H9 (cell line): Measurements from ENCODE around the gene OR2S2. TPM values are rescaled to one million over a fixed set of nuclear protein-coding genes. Genes with fewer than 3 reads are reported as not detected.

Experiments used
- DNase-seq: peaks from one replicate; pipeline ENCODE4 v3.0.0-alpha.2; 2017
- H2AFZ ChIP-seq: one replicate; pipeline ENCODE4 v1.6.1; 2013; ENCODE audit warnings: mild to moderate bottlenecking, low read length, control low read depth, moderate library complexity
- H2AK5ac ChIP-seq: 2 replicates; pipeline ENCODE4 v1.6.1; 2013; ENCODE audit warnings: low read length, control low read depth, mixed read lengths; ENCODE audit not compliant: insufficient read length
- H2BK120ac ChIP-seq: one replicate; pipeline ENCODE4 v1.6.1; 2013; ENCODE audit warnings: low read depth, mild to moderate bottlenecking, low read length, control low read depth, inconsistent platforms; ENCODE audit not compliant: poor library complexity, severe bottlenecking
- H2BK12ac ChIP-seq: 2 replicates; pipeline ENCODE4 v1.6.1; 2013; ENCODE audit warnings: low read length, control low read depth, mixed read lengths, low read depth; ENCODE audit not compliant: insufficient read length
- H2BK15ac ChIP-seq: 2 replicates; pipeline ENCODE4 v1.6.1; 2013; ENCODE audit warnings: low read depth, low read length, control low read depth
- H2BK20ac ChIP-seq: one replicate; pipeline ENCODE4 v1.6.1; 2013; ENCODE audit warnings: low read depth, mild to moderate bottlenecking, low read length, control low read depth, inconsistent platforms; ENCODE audit not compliant: poor library complexity, severe bottlenecking
- H2BK5ac ChIP-seq: 2 replicates; pipeline ENCODE4 v1.6.1; 2013; ENCODE audit warnings: low read length, control low read depth, mixed read lengths; ENCODE audit not compliant: insufficient read length
- H3K14ac ChIP-seq: 2 replicates; pipeline ENCODE4 v1.6.1; 2013; ENCODE audit warnings: low read length, control low read depth; ENCODE audit not compliant: insufficient read depth
- H3K18ac ChIP-seq: 2 replicates; pipeline ENCODE4 v1.6.1; 2013; ENCODE audit warnings: low read depth, mild to moderate bottlenecking, mixed read lengths, low read length, control low read depth; ENCODE audit not compliant: insufficient read length
- H3K23ac ChIP-seq: 2 replicates; pipeline ENCODE4 v1.6.1; 2013; ENCODE audit warnings: low read length, control low read depth, mixed read lengths, low read depth; ENCODE audit not compliant: insufficient read length
- H3K23me2 ChIP-seq: 2 replicates; pipeline ENCODE4 v1.6.1; 2013; ENCODE audit warnings: low read depth, mild to moderate bottlenecking, mixed read lengths, low read length, control low read depth; ENCODE audit not compliant: insufficient read length, poor library complexity, severe bottlenecking
- H3K27ac ChIP-seq: 2 replicates; pipeline ENCODE4 v1.5.1; 2013; ENCODE audit warnings: low read length, control low read depth, mixed read lengths, low read depth; ENCODE audit not compliant: insufficient read length
- H3K27me3 ChIP-seq: 2 replicates; pipeline ENCODE4 v1.6.1; 2013; ENCODE audit warnings: low read length, control low read depth, inconsistent platforms; ENCODE audit not compliant: insufficient read depth
- H3K4ac ChIP-seq: 2 replicates; pipeline ENCODE4 v1.6.1; 2013; ENCODE audit warnings: low read depth, mild to moderate bottlenecking, control low read depth, inconsistent platforms, low read length, moderate library complexity
- H3K4me1 ChIP-seq: 2 replicates; pipeline ENCODE4 v1.6.1; 2013; ENCODE audit warnings: low read length, control low read depth, inconsistent platforms; ENCODE audit not compliant: insufficient read depth
- H3K4me2 ChIP-seq: 2 replicates; pipeline ENCODE4 v1.6.1; 2013; ENCODE audit warnings: low read length, control low read depth, mixed read lengths; ENCODE audit not compliant: insufficient read length, insufficient read depth
- H3K56ac ChIP-seq: 2 replicates; pipeline ENCODE4 v1.6.1; 2013; ENCODE audit warnings: low read depth, mild to moderate bottlenecking, mixed read lengths, low read length, control low read depth; ENCODE audit not compliant: insufficient read length
- H3K79me1 ChIP-seq: 2 replicates; pipeline ENCODE4 v1.6.1; 2013; ENCODE audit warnings: low read depth, mild to moderate bottlenecking, moderate library complexity, low read length, control low read depth, inconsistent platforms; ENCODE audit not compliant: insufficient read depth, poor library complexity, severe bottlenecking
- H3K79me2 ChIP-seq: 2 replicates; pipeline ENCODE4 v1.6.1; 2013; ENCODE audit warnings: low read length, control low read depth, inconsistent platforms; ENCODE audit not compliant: insufficient read depth
- H3K9ac ChIP-seq: 2 replicates; pipeline ENCODE4 v1.6.1; 2013; ENCODE audit warnings: low read length, control low read depth, mixed read lengths; ENCODE audit not compliant: insufficient read length; ENCODE audit errors: extremely low read depth
- H3K9me3 ChIP-seq: one replicate; pipeline ENCODE4 v1.6.1; 2013; ENCODE audit warnings: low read depth, low read length, inconsistent platforms; ENCODE audit not compliant: control insufficient read depth
- H3T11ph ChIP-seq: one replicate; pipeline ENCODE4 v1.6.1; 2013; ENCODE audit warnings: mild to moderate bottlenecking, low read length, control low read depth, inconsistent platforms
- H4K20me1 ChIP-seq: one replicate; pipeline ENCODE4 v1.6.1; 2013; ENCODE audit not compliant: control insufficient read depth, insufficient read length, insufficient read depth
- H4K5ac ChIP-seq: 2 replicates; pipeline ENCODE4 v1.6.1; 2013; ENCODE audit warnings: low read depth, mild to moderate bottlenecking, mixed read lengths, low read length, control low read depth; ENCODE audit not compliant: insufficient read length
- H4K8ac ChIP-seq: replicated peaks from 2 replicates; pipeline ENCODE4 v1.6.1; 2013; ENCODE audit warnings: low read length, control low read depth, mixed read lengths, low read depth; ENCODE audit not compliant: insufficient read length
- H4K91ac ChIP-seq: 2 replicates; pipeline ENCODE4 v1.6.1; 2013; ENCODE audit warnings: low read depth, mild to moderate bottlenecking, moderate library complexity, mixed read lengths, low read length, control low read depth; ENCODE audit not compliant: insufficient read length
- H3K27ac Mint-ChIP-seq, 3 experiments: 2 replicates in 2 of 3; 3 replicates in 1 of 3; pipeline ENCODE4 v1.8.0; 2020 to 2021; ENCODE audit warnings: mixed read lengths in 3 of 3, mild to moderate bottlenecking in 1 of 3, moderate library complexity in 1 of 3
- H3K27me3 Mint-ChIP-seq: 2 replicates; pipeline ENCODE4 v1.8.0; 2021; ENCODE audit warnings: low read depth, mild to moderate bottlenecking, moderate library complexity, mixed read lengths
- H3K36me3 Mint-ChIP-seq, 3 experiments: 2 replicates in 2 of 3; 3 replicates in 1 of 3; pipeline ENCODE4 v1.8.0; 2020 to 2021; ENCODE audit warnings: low read depth in 3 of 3, mixed read lengths in 3 of 3; ENCODE audit not compliant: insufficient read depth in 1 of 3
- H3K4me1 Mint-ChIP-seq, 2 experiments: 2 replicates each; pipeline ENCODE4 v1.8.0; 2020; ENCODE audit warnings: mixed read lengths in 2 of 2
- H3K4me3 Mint-ChIP-seq, 2 experiments: 2 replicates in 1 of 2; 3 replicates in 1 of 2; pipeline ENCODE4 v1.8.0; 2020 to 2021; ENCODE audit warnings: mild to moderate bottlenecking in 2 of 2, mixed read lengths in 2 of 2, moderate library complexity in 1 of 2
- H3K9me3 Mint-ChIP-seq, 2 experiments: 2 replicates in 1 of 2; 3 replicates in 1 of 2; pipeline ENCODE4 v1.8.0; 2020; ENCODE audit warnings: mild to moderate bottlenecking in 2 of 2, mixed read lengths in 2 of 2, moderate library complexity in 1 of 2
- WGBS: extraction: QIAGEN DNeasy Blood & Tissue Kit; methylation state at CpG from one replicate; pipeline ENCODE4 v1.1.7; 2013; ENCODE audit warnings: missing lambda C conversion rate, low lambda C conversion rate, mixed read lengths; ENCODE audit not compliant: insufficient read length; ENCODE audit errors: extremely low coverage; 5-methylcytosine and 5-hydroxymethylcytosine counted together
- total RNA-seq: library from RNA; stranded (reverse); gene quantifications from 2 replicates; pipeline ENCODE4 v1.2.1, GENCODE V29; 2021
- TF ChIP-seq, protein P1 (sequence below): fragments of 200-600 bp; sonication (generic); conservative IDR thresholded peaks from 3 replicates; pipeline ENCODE4 v1.8.0; 2021; ENCODE audit warnings: antibody characterized with exemption, mild to moderate bottlenecking

The OR2S2 gene
- total RNA-seq, 1 experiment from 2014 or later: not detected

DNA sequence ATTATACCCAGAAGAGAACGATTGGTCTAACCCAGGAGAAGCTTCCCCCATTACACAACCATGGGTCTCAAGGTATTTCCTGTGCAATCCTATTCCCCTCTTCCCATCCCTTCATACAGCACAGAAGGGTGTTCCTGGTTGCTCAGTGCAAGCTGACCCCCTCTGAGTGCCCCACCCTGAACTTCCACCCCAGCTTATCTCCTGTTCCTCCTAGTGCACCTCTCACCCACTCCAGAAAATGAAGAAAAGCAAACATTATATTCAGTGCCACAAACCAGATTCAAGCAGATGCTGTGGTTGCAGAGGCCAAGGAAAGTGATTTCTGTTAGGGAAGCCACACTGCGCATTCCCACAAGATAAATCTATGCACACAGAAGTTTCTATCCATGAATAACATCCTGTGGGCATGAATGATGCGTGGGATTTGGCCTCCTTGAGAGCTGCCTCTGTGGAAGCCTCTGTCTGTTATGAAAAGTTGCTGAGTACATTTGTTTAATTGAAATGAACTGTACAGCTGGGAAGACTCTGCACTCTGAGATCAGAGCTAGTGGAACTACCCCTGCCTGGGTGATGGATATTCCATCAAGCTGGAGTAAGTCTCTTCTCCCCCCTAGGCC, 2.2 kb upstream of the OR2S2 start:
- Histone ChIP-seq H3K9me3 (no peaks in the 10 kb centered on the region), H2BK15ac (no peak overlapping the region), H3K18ac (no peak overlapping the region), H3K4me1 (no peaks in the 10 kb centered on the region), H2BK120ac (no peak overlapping the region), H3K23ac (no peak overlapping the region), H2BK12ac (no peak overlapping the region), H4K91ac (no peak overlapping the region), H3K79me2 (no peaks in the 10 kb centered on the region), H3K56ac (no peak overlapping the region), H3K9ac (no peak overlapping the region), H3T11ph (no peak overlapping the region), H3K79me1 (no peaks in the 10 kb centered on the region), H3K27me3 (no peaks in the 10 kb centered on the region), H4K5ac (no peak overlapping the region), H4K20me1 (no peaks in the 10 kb centered on the region), H3K14ac (no peak overlapping the region), H2AK5ac (no peak overlapping the region), H3K23me2 (no peaks in the 10 kb centered on the region), H2BK5ac (no peak overlapping the region), H3K4me2 (no peak overlapping the region), H4K8ac (no peak overlapping the region), H3K4ac (no peak overlapping the region), H3K27ac (no peak overlapping the region), H2AFZ (no peak overlapping the region), H2BK20ac (no peak overlapping the region)
- Mint-ChIP-seq H3K4me3 (no peak overlapping the region), H3K9me3 (no peaks in the 10 kb centered on the region), H3K36me3 (no peaks in the 10 kb centered on the region), H3K4me1 (peaks cover 3 to 8% of the 10 kb centered on the region in 2 experiments; a peak in 2 of 4 replicates), H3K27me3 (peaks cover 28% of the 10 kb centered on the region), H3K27ac (no peak overlapping the region; a peak in 1 of 7 replicates)
- DNase-seq: no peak
- WGBS: no CpG with 5 or more reads among the region's 3 CpGs
- TF ChIP-seq, protein P1, sequence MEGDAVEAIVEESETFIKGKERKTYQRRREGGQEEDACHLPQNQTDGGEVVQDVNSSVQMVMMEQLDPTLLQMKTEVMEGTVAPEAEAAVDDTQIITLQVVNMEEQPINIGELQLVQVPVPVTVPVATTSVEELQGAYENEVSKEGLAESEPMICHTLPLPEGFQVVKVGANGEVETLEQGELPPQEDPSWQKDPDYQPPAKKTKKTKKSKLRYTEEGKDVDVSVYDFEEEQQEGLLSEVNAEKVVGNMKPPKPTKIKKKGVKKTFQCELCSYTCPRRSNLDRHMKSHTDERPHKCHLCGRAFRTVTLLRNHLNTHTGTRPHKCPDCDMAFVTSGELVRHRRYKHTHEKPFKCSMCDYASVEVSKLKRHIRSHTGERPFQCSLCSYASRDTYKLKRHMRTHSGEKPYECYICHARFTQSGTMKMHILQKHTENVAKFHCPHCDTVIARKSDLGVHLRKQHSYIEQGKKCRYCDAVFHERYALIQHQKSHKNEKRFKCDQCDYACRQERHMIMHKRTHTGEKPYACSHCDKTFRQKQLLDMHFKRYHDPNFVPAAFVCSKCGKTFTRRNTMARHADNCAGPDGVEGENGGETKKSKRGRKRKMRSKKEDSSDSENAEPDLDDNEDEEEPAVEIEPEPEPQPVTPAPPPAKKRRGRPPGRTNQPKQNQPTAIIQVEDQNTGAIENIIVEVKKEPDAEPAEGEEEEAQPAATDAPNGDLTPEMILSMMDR: no peak
